HS-27A (cell line): ENCODE data around the gene F11R.
"Not testable (repeated sequence)": the region's sequence is repeated elsewhere in the genome, so short reads cannot be mapped to it uniquely, and the experiment has no call there.

Experiments
- DNase-seq: peaks from one replicate; pipeline ENCODE4 v3.0.0-alpha.2; 2012; ENCODE audit warnings: low read depth, missing footprints

F11R gene

GRCh38 chr1:161039546-161039945 is 18.6 kb upstream of the F11R start:
- DNase-seq, result no peak

DNA sequence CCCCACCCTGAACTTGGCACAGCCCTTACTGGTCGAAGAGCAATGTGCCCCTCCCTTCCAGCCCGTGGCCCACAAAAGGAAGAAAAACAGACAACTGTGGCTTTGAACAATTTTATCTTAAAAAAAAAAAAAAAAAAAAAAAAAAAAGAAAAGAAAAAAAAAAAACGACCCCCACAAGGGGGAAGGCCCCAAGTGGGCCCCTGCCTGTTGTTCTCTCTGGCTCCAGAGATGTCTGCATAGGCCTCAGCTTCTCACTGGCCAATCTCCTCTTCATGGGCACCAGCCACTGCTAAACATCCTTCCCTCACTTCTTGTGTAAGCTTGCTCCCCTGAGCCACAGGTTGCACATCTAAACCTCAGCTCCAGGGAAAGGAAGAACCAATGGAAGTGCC is 18.2 kb upstream of the F11R start:
- no peak for DNase-seq

DNA sequence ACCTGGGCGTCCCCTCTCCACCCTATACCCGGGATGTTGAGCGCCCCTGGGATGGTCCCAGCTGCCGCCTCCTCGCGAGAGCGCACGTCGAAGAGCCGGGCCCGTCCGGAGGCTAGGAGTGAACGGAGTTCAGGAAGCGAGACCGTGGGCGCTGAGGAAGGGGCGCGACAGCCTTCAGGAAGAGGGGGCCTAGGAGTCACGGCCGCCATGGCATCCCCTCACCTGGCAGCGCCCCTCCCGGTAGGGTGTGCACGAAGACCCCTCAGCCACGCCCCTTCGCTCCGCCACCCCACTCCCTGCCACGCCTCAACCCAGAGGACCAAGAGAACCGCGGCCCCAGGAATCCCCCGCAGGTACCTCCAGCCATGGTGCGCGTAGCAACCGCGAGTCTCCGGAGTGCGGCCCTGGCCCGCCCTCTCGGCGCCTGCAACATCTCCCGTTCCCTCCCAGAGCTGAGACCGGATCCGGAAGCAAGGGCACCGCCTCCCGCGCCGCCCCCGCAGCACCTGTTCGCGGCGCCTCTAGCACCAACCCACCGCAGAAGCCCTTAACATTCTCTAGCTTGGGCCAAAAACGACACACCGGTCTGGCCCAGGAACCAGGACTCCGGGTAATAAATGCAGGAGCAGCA is 17.7 kb upstream of the F11R start, which contains the start of gene TSTD1:
Gene TSTD1, minus strand, starts transcription at position 442 of the 631 bp plus-strand sequence. Its CDS starts 75 bp downstream, at position 367.
- DNase-seq, result no peak

GRCh38 chr1:161037661-161038522 is 16.9 kb upstream of the F11R start:
- no peak for DNase-seq

- no peak for DNase-seq
Measured at GRCh38 chr1:161033751-161034150, 12.8 kb upstream of the F11R start.

DNA sequence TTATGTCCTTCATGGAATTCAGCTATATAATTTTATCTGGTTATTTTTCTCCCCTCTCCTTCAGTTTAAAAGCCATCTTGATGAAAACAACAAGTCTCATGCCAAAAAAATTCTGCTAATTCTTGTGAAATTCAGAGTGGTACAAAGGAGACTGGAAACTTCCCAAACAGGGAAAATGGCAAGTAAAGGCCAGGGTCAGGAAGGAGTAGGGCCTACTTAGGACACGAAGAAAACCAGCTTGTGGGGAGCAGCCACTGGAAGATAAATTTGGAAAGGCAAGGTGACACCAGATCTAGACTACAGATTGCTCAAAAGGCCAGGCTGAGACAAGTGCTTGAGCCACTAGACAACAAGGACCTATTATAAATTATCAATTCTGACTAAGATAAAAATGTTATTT is 11.5 kb upstream of the F11R start:
- DNase-seq, result no peak

- DNase-seq, result no peak
Measured at GRCh38 chr1:161031874-161032273, 10.9 kb upstream of the F11R start.

GRCh38 chr1:161029466-161029865 is 8.5 kb upstream of the F11R start:
- DNase-seq, result not testable (repeated sequence)

DNA sequence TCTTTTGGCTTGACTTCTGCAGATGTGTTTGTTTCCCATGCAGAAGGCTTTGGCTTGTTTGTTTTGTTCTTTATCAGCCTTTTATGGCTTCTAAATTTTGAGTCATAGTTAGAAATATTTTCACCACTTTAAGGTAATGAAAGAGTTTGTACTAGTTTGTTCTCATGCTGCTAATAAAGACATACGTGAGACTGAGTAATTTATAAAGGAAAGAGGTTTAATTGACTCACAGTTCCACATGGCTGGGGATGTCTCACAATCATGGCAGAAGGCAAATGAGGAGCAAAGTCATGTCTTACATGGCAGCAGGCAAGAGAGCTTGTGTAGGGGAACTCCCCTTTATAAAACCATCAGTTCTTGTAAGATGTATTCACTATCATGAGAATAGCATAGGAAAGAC is 6.0 kb upstream of the F11R start:
- DNase-seq, result not testable (repeated sequence)

- not testable (repeated sequence) for DNase-seq
Measured at GRCh38 chr1:161022432-161022831, 1.5 kb upstream of the F11R start.

DNA sequence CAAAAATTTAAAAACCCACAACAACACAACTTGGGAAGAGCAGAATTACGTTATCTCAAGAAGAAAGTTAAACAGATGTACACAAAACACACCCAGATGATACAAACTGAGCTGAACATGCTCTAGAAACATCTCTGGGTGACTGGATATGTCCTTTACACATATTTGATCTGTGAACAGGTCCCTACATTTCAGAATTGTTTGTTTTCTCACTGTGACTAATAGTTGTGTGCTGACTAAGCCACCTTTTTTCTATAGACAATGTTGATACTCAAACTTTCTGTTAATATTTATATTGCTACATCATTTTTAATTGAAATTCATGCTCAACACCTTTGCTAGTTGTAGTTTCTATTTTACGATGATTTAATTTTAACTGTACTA is 1.0 kb upstream of the F11R start:
- DNase-seq, result no peak

GRCh38 chr1:161021165-161021969 is 415 bp upstream of the F11R start:
- no peak for DNase-seq

- DNase-seq, result no peak
Measured at GRCh38 chr1:161019751-161020495, 1.0 kb downstream of the F11R start.

- DNase-seq, result not testable (repeated sequence)
Measured at GRCh38 chr1:161019111-161019660, 1.8 kb downstream of the F11R start.

- no peak for DNase-seq
Measured at GRCh38 chr1:161018631-161018930, 2.4 kb downstream of the F11R start.

- no peak for DNase-seq
Measured at GRCh38 chr1:161017756-161018630, 3.0 kb downstream of the F11R start.

- DNase-seq, result not testable (repeated sequence)
Measured at GRCh38 chr1:161017181-161017580, 3.8 kb downstream of the F11R start.

- not testable (repeated sequence) for DNase-seq
Measured at GRCh38 chr1:161016683-161017082, 4.3 kb downstream of the F11R start.

DNA sequence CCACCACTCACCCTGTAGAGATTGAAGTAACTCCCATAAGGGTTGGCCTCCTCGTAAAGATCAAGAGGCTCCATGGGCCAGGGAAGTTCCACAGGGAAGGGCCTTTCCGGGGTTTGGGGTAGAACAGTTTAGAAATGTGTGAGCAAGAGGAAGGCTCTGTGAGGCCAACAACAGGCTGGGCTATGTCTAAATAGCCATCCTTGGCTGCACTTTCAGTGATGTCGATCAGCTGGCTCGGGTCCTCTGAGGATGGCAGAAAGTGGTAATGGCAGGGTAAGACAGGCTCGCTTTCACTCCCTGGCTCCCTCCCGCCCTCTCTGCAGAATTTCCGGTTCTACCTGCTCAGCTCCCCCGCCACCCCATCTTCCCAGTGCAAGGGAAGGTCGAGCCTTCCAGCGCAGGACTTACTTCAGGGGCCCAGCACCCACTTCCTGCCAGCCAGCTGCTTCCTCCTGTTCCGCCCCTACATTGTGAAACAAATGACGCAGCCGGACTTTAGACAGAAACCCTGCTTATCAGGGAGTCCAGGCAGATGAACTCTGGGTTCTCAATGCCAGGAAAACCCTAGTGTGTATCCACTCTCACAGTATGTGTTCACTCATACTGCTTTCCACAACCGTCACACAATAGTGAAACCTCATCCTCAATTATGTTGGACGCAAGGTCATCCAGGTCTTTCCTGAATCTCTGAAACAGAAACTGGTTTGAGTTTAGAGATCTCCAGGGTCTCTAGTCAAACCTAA is 7.3 kb downstream of the F11R start:
- DNase-seq, result no peak

DNA sequence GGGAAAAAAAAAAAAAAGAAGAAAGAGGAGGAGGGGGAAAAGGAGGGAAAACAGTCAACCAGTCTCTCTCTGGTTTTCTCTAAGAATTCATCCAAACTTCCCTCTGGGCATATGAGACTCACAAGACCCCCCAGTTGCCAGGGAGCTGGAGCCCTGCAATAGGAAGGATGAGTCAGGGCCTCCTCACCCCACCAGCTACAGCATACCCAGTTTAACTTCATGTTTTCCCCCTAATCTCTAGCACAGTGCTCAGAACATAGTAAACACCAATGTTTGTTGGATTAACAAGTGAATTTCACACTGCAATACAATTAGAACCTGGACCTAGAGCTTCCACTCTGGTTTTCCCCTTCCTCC is 7.8 kb downstream of the F11R start:
- DNase-seq, result no peak
